GM12873 (cell line): ENCODE measurements around the gene MED29.

Experiments used
- TF ChIP-seq, protein P1 (sequence below): IDR thresholded peaks from 2 replicates; pipeline ENCODE4 v1.5.1; 2012; ENCODE audit warnings: low read depth, mild to moderate bottlenecking, moderate library complexity, low read length, control low read depth; ENCODE audit not compliant: insufficient read depth; ENCODE audit errors: missing control alignments

The MED29 gene

DNA sequence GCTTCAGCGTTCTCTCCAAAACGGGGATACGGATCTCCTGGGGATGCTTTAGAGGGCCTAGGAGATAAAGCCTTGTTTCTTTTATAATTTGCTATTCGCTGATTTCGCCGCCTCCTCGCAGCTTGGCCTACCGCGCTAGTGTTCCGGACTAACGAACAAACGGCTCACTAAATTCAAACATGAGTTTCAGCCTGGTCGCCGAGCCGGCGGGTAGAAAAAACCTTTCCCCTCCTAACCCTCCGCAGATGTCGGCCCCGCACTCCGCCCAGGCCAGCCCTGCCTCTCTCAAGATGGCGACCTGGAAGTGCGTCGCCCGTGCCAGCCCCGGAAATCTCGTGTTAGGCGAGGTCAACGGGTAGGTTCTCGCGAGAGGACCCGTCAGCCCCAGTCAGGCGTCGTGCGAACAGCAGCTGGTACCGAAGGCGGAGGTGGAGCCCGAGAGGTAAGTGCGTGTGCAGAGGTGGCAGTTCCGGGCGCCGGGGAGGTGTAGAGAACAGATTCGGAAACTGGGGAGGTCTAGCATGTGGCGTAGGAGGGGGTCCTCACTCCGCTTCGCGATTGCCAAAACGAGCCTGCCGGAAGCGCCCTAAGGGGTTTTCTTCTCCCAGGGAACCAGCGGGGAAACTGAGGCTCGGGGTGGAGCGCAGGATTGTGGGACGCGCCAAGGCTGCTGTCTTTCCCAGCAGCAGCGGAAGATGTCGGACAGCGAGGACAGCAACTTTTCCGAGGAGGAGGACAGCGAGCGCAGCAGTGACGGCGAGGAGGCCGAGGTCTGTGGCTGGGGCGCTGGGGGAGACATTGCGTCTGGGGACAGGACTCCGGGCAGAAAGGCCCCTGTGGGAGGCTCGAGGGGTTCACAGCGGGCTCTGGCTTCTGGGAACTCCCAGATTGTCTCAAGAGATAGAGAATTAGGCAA, 54.3 kb downstream of the MED29 start, which contains the start of gene SUPT5H:
Gene SUPT5H (plus strand): TSS at position 387 of the 916 bp plus-strand sequence. CDS start 309 bp downstream, at position 696.
- TF ChIP-seq, protein P1, sequence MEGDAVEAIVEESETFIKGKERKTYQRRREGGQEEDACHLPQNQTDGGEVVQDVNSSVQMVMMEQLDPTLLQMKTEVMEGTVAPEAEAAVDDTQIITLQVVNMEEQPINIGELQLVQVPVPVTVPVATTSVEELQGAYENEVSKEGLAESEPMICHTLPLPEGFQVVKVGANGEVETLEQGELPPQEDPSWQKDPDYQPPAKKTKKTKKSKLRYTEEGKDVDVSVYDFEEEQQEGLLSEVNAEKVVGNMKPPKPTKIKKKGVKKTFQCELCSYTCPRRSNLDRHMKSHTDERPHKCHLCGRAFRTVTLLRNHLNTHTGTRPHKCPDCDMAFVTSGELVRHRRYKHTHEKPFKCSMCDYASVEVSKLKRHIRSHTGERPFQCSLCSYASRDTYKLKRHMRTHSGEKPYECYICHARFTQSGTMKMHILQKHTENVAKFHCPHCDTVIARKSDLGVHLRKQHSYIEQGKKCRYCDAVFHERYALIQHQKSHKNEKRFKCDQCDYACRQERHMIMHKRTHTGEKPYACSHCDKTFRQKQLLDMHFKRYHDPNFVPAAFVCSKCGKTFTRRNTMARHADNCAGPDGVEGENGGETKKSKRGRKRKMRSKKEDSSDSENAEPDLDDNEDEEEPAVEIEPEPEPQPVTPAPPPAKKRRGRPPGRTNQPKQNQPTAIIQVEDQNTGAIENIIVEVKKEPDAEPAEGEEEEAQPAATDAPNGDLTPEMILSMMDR, result no peak

DNA sequence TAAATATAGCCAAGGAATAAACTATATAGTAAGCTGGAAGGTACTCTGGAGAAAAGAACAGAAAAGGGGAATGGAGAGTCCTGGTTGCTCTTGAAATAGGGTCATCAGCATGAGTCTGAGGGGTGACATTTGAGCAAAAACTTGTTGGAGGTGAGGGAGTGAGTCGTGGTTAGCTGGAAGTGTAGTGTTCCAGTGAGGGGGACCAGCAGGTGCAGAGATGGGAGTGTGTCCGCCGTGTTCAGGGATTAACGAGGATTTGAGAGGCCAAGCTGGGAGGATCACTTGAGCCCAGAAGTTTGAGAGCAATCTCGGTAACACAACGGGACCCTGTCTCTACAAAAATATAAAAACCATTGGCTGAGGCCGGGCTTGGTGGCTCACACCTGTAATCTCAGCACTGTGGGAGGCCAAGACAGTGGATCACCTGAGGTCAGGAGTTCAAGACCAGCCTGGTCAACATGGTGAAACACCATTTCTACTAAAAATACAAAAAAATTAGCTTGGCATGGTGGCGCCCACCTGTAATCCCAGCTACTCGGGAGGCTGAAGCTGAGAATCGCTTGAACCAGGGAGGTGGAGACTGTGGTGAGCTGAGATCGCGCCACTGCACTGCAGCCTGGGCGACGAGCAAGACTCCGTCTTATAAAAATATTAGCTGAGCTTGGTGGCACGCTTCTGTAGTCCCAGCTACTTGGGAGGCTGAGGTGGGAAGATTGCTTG, 55.3 kb downstream of the MED29 start:
- TF ChIP-seq, protein P1, result no peak

DNA sequence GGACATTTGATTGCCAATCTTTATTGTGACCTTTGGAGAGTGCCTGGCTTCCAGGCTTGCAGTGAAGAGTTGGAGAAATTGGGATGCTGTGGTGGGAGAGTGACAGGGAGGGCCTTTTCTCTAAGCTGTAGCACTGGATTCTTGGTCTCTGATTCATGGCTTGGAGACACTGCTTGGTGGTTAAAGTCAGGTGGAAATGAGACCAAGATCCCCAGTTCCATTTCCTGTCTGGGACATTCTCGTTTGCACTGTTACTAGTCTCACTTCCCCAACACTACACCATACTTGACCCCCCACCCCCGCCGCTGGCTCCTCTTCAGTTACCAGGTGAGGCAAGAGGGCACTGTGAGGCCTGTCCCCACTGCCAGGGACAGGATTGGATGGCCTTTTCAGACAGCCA, 57.1 kb downstream of the MED29 start:
- TF ChIP-seq, protein P1, result no peak

DNA sequence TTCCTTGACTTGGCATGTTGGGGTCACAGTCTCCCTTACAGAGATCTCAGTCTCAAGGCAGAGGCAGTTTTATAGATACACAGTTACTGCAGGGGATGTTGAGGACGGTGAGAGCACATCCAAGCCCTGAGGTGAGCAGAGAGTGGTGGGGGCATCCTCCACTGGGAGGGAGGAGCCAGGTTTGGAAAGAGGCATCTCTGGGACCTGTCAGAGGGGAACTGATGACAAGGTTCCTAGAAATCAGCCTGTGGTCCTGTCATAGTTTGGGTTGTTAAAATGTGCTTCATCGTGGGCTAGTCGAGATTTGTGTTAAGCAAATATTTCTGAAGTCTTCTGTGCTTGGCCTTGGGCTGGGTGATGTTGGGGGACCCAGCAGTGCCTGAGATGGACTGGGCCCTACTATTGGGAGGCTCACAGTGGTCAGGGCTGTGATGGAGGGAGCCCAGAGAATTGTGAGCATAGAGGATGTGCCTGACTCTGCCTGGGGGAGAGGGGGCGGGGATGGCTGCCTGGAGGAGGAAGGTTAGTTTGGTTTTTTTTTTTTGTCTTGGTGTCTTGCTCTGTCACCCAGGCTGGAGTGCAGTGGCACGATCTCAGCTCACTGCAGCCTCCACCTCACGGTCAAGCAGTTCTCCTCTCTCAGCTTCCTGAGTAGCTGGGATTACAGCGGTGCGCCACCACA, 58.1 kb downstream of the MED29 start:
- TF ChIP-seq, protein P1, result no peak
